Astrocyte of the spinal cord (primary cell): Measurements from ENCODE around the gene DIS3L.
"Not testable (repeated sequence)": the region's sequence is repeated elsewhere in the genome, so short reads cannot be mapped to it uniquely, and the experiment has no call there.

Experiments used
- DNase-seq: peaks from one replicate; pipeline ENCODE4 v3.0.0; 2011; ENCODE audit warnings: low read depth, low spot score
- H3K4me3 ChIP-seq: 2 replicates; pipeline ENCODE4 v1.5.1; 2011; ENCODE audit warnings: low read depth, mild to moderate bottlenecking, low read length, moderate library complexity
- in situ Hi-C: cut with HindIII; loops from 2 replicates; pipeline ENCODE4 v1.10.0; 2017; ENCODE audit warnings: low sequenced_read_pairs
- TF ChIP-seq, protein P1 (sequence below): IDR thresholded peaks from 2 replicates; pipeline ENCODE4 v1.5.1; 2012; ENCODE audit warnings: low read depth, mild to moderate bottlenecking, low read length, inconsistent platforms

The DIS3L gene

DNA sequence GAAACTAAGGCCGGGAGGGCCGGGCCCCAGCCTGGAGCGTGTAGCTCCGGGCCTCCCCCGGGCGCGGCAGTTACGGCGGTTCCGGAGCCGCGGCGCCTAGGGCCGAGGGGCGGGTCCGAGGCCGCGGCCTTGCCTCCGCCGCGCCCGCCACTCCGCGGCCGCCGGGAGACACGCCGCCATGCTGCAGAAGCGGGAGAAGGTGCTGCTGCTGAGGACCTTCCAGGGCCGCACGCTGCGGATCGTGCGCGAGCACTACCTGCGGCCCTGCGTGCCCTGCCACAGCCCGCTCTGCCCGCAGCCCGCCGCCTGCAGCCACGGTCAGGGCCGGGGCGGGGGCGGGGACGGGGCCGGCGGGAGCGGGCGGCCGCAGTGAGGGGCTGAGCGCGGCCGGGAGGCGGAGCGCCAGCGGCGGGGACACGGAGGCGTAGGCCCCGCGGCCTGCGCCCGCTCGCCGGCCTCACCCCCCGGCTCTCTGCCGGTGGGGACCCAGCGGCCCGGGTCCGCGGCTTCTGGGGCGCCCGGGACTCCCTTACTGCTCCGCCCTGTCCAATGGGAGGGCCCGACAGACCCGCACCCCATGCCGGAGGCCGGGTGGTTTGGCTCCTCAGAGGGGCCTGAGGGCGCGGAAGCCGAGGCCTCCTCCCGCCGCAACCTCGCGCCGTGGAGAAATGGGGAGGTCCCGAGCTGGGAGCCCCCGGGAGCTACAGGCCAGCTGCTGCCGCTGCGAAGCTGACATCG, at the start of gene DIS3L:
Gene DIS3L, plus strand, starts transcription at position 150 of the 738 bp plus-strand sequence. Its CDS starts 29 bp downstream, at position 179.
- in situ Hi-C loops, result no loop called here
- DNase-seq, result peak; percentile 43
- TF ChIP-seq, protein P1, sequence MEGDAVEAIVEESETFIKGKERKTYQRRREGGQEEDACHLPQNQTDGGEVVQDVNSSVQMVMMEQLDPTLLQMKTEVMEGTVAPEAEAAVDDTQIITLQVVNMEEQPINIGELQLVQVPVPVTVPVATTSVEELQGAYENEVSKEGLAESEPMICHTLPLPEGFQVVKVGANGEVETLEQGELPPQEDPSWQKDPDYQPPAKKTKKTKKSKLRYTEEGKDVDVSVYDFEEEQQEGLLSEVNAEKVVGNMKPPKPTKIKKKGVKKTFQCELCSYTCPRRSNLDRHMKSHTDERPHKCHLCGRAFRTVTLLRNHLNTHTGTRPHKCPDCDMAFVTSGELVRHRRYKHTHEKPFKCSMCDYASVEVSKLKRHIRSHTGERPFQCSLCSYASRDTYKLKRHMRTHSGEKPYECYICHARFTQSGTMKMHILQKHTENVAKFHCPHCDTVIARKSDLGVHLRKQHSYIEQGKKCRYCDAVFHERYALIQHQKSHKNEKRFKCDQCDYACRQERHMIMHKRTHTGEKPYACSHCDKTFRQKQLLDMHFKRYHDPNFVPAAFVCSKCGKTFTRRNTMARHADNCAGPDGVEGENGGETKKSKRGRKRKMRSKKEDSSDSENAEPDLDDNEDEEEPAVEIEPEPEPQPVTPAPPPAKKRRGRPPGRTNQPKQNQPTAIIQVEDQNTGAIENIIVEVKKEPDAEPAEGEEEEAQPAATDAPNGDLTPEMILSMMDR, result no peak
- H3K4me3 ChIP-seq, result peak within 1 kb of the TSS; percentile 50

DNA sequence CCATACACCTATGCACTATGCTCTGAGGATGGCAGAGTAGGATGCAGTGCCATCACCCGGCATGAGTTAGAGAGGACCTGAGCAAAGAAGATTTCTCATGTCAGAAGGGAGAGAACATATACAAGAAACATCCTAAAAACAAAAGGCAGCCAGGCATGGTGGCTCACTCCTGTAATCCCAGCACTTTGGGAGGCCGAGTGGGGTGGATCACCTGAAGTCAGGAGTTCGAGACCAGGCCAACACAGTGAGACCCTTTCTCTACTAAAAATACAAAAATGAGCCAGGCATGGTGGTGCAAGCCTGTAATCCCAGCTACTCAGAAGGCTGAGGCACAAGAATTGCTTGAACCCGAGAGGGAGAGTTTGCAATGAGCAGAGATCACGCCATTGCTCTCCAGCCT, 47.5 kb upstream of the DIS3L start:
- H3K4me3 ChIP-seq, DNase-seq, in situ Hi-C loops: not testable (repeated sequence)

DNA sequence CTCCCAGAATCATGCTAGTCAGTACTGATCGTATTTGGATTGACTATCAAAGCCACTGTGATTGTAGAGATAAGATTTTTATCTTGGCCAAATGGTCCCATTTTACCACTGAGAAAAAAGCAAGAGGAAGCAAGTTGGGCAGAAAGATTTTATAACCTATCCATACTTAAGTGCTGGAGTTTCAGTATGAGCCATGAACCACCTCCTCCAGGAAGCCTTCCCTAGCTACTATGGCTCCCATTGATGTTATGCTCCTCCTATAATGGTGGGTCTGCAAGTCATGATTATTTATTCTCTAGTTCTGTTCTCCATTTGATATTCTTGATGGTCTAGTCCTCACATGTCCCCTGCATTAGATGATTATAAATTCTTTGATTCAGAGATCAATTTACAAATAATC, 46.4 kb upstream of the DIS3L start:
- TF ChIP-seq, protein P1, result no peak
- in situ Hi-C loops, result no loop called here
- DNase-seq, result no peak
- H3K4me3 ChIP-seq, result no peak overlapping the region

DNA sequence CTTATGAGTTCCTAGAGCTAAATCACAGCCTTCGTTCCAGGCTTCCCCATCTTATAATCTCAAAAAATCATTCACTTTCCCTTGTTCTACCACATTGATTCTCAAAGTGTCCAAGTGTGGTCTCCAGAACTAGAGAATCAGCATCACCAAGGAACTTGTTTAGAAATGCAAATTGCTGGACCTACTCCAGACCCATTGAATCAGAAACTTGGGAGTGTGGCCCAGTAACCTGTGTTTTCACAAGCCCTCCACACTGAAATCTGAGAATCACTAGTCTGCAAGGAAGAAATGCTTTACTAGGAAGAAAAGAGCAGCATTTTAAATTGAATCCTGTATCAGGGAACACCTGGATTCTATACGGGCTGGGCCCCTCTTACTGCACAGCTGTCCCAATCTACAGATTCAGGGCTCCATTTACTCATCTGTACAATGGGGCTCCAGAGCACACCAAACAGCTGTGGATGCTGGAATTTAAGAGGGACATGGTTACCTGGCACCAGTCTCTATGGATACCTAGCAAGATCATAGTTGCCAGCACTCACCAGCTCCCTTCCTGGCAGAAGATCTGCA, 43.7 kb upstream of the DIS3L start:
- TF ChIP-seq, protein P1, result no peak
- in situ Hi-C loops, result no loop called here
- no peak for DNase-seq
- no peak overlapping the region for H3K4me3 ChIP-seq

DNA sequence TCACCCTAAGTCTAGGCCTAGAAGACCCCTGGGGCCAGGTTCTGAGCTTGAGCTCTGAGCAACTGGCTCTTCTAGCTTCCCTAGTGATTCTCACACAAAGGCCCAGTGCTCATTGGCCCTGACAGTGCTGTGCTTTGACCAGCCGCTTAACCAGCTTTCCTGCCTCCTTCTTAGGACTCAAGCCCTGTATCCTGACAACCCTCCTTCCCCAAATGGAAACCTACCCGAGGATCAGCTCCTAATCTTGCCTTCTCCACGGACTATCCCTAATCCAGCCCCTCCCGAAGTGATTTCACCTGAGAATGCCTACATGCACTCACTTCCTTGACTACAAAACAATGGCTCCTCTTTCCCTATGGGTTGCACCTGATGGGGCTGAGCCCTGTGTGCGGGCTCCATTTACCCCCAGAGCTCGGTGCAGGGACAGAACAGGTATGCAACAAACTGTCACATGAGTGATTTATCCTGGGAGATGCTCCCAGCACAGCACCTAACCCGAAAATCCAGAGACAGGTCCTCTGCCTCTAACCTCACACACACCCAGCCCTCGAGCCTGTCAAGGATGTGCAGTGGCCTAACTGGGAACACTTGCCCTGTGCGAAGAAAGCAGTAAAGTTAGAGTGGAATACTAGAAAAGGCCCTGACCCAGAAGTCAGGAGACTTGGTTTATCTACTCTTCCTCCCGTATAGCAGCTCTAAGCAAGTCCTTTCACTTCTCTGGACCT, 42.1 kb upstream of the DIS3L start:
- H3K4me3 ChIP-seq, result no peak overlapping the region
- no peak for DNase-seq

DNA sequence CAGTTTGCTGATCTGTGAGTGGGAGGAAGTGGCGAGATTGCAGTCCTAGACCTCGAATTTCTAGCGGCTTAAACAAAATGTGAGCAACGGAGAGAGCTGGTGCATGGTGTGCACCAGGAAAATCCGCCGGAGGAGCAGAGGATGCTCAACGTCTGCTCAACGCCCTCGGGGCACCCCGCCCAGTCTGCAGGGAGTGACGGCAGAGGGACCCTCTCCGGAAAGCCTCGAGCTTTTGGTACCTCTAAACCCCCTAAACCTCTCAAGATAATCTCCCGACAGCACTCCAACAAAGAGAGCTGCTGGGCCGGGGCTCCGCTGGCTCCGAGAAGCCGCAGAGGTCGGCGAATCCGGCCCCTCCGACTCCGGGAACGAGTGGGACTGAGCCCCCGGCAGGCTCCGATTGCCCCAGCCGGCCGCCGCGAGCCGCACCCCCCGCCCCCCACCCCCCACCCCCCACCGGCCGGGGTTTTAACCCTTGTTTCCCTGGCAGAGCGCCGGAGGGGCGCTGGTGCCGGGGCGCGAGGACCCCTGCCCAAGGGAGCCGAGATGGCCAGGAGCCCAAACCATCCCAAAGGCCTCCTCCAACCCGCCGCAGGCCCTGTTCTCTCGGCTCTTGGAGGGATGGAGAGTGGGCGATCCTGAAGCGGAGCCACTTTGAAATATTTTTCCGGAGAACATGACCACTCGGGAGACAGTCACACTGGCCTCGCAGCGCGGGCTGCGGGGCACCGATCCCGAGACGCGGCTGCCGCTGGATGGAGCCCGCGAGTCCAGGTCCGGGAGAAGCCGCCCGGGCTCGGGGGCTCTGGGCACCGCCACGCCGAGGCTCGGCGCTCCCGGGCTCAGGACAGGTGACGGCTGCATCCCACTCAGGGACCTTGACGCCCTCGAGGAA, 41.3 kb upstream of the DIS3L start:
- TF ChIP-seq, protein P1, result peak; percentile 83
- H3K4me3 ChIP-seq, result peak overlapping the region; percentile 32
- DNase-seq, result peak; percentile 37
- in situ Hi-C loops, result no loop called here

More for the DNA sequence above, 42.1 kb upstream of the DIS3L start:
- in situ Hi-C loops, result no loop called here
- TF ChIP-seq, protein P1, result no peak
